Activated CD4-positive, alpha-beta memory T cell treated with anti-CD3 and anti-CD28 coated beads for 36 hours (primary cell): ENCODE measurements around the gene CETP. TPM values are rescaled to one million over a fixed set of nuclear protein-coding genes. Genes with fewer than 3 reads are reported as not detected.
A peak's percentile ranks its signal among the peaks of the same experiment; 100 is the strongest.

Experiments used
- CTCF ChIA-PET: fragments of 350-600 bp; sonication (Branson Sonifier 250); formaldehyde crosslinking; loops from one replicate; lab custom pipeline; 2021; ENCODE audit warnings: antibody characterized with exemption, inconsistent platforms; lab: Charles Lee
- POLR2A ChIA-PET: fragments of 350-600 bp; sonication (Branson Sonifier 250); formaldehyde crosslinking; loops from one replicate; lab custom pipeline; 2021; ENCODE audit warnings: antibody characterized with exemption; lab: Charles Lee
- DNase-seq: peaks from one replicate; pipeline ENCODE4 v3.0.0-alpha.2; 2020
- H3K27ac Mint-ChIP-seq: one replicate; pipeline ENCODE4 v1.8.0; 2021; ENCODE audit warnings: mixed read lengths
- H3K27me3 Mint-ChIP-seq: one replicate; pipeline ENCODE4 v1.8.0; 2021; ENCODE audit warnings: mixed read lengths
- H3K36me3 Mint-ChIP-seq: one replicate; pipeline ENCODE4 v1.8.0; 2021; ENCODE audit warnings: mixed read lengths
- H3K4me1 Mint-ChIP-seq: one replicate; pipeline ENCODE4 v1.8.0; 2021; ENCODE audit warnings: low read depth, mixed read lengths
- H3K4me3 Mint-ChIP-seq: one replicate; pipeline ENCODE4 v1.8.0; 2021; ENCODE audit warnings: mild to moderate bottlenecking, mixed read lengths
- H3K9me3 Mint-ChIP-seq: one replicate; pipeline ENCODE4 v1.8.0; 2021; ENCODE audit warnings: mixed read lengths
- intact Hi-C: fragments of 100-400 bp; cut with micrococcal nuclease; formaldehyde crosslinking; loops from one replicate; pipeline ENCODE4 v1.15.1; 2023
- total RNA-seq, 2 experiments: library from RNA; stranded (reverse); gene quantifications; one replicate each; pipeline ENCODE4 v1.2.3, GENCODE V29; 2021

Gene CETP
- total RNA-seq, 2 experiments from 2014 or later, result not detected

DNA sequence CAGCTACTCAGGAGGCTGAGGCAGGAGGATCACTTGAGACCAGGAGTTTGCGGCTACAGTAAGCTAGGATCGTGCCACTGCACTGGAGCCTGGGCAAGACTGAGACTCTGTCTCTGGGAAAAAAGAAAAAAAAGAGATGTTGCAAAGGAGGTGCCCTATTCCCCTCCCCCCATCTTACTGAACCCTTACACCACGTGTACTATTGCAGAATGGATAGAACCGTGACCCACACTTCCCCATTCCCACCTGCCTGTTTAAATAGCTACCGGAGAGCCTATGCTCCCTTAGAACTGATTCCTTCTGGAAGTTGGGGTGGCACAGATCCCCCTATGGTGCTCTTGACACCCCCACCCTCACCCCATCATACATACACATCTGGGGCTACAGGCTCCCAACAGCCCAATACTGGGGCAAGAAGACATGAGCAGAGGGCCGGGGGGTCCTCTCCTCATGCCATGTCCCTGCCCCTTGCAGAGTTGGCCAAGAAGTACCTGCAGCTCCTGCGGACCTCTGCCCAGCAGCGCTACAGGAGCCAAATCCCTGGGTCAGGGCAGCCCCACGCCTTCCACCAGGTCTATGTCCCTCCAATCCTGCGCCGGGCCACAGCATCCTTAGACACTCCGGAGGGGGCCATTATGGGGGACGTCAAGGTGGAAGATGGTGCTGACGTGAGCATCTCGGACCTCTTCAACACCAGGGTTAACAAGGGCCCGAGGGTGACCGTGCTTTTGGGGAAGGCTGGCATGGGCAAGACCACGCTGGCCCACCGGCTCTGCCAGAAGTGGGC lies 63.3 kb downstream of the CETP start:
- H3K27ac Mint-ChIP-seq, result peak overlapping the region; percentile 66
- ChIA-PET POLR2A (interaction anchor here (1.2 kb wide), 1 partner anchor 15 kb away, joined by 6 read pairs; no protein-coding TSS in a partner anchor), CTCF (no interaction called here)
- intact Hi-C loops, result no loop called here
- H3K27me3 Mint-ChIP-seq, result no peaks in the 10 kb centered on the region
- H3K4me3 Mint-ChIP-seq, result no peak overlapping the region
- H3K36me3 Mint-ChIP-seq, result peaks cover 78% of the 10 kb centered on the region
- H3K9me3 Mint-ChIP-seq, result no peaks in the 10 kb centered on the region
- no peak for DNase-seq
- peaks cover 94% of the 10 kb centered on the region for H3K4me1 Mint-ChIP-seq

- H3K4me1 Mint-ChIP-seq, result peaks cover 92% of the 10 kb centered on the region
- intact Hi-C loops, result no loop called here
- H3K9me3 Mint-ChIP-seq, result no peaks in the 10 kb centered on the region
- peaks cover 76% of the 10 kb centered on the region for H3K36me3 Mint-ChIP-seq
- ChIA-PET CTCF (no interaction called here), POLR2A (interaction anchor here (1.2 kb wide), 1 partner anchor 11 kb away, joined by 3 read pairs; no protein-coding TSS in a partner anchor)
- no peak for DNase-seq
- no peaks in the 10 kb centered on the region for H3K27me3 Mint-ChIP-seq
- H3K4me3 Mint-ChIP-seq, result no peak overlapping the region
- H3K27ac Mint-ChIP-seq, result peak overlapping the region; percentile 68
Observed at GRCh38 chr16:57025941-57026777, 64.4 kb downstream of the CETP start.

GRCh38 chr16:57026778-57027062 lies 65.0 kb downstream of the CETP start:
- CTCF ChIA-PET, result no interaction called here

GRCh38 chr16:57027067-57027466 lies 65.3 kb downstream of the CETP start:
- POLR2A ChIA-PET, result interaction anchor here (1.3 kb wide), 1 partner anchor 15 kb away, joined by 7 read pairs; no protein-coding TSS in a partner anchor
- peak overlapping the region; percentile 68 for H3K27ac Mint-ChIP-seq
- H3K36me3 Mint-ChIP-seq, result peaks cover 77% of the 10 kb centered on the region

More at GRCh38 chr16:57026778-57027062, 65.0 kb downstream of the CETP start:
- DNase-seq, result no peak
- H3K9me3 Mint-ChIP-seq, result no peaks in the 10 kb centered on the region
- no peaks in the 10 kb centered on the region for H3K27me3 Mint-ChIP-seq
- H3K4me3 Mint-ChIP-seq, result no peak overlapping the region
- H3K27ac Mint-ChIP-seq, result peak overlapping the region; percentile 68
- POLR2A ChIA-PET, result interaction anchor here (1.2 kb wide), 1 partner anchor 10 kb away, joined by 3 read pairs; no protein-coding TSS in a partner anchor
- intact Hi-C loops, result no loop called here
- peaks cover 92% of the 10 kb centered on the region for H3K4me1 Mint-ChIP-seq
- peaks cover 76% of the 10 kb centered on the region for H3K36me3 Mint-ChIP-seq

DNA sequence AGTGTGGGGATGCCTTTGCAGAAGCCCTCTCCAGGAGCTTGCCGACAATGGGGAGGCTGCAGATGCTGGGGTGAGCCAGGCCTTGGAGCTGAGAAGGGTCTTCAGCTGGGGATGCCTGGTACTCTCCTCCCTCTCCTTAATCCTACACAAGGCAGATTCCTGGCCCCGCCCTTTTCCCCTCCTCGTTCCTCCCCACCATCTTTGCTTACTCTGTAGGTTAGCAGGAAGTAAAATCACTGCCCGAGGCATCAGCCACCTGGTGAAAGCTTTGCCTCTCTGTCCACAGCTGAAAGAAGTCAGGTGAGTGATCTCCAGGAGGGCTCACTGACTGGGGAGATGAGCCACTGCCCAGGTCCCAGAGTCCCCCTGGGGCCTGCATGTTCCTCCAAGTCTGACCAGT lies 66.3 kb downstream of the CETP start:
- intact Hi-C loops, result no loop called here
- no peak overlapping the region for H3K4me3 Mint-ChIP-seq
- CTCF ChIA-PET, result interaction anchor here (0.7 to 2.6 kb wide), 2 partner anchors 64 to 65 kb away, joined by 3 to 13 read pairs; no protein-coding TSS in a partner anchor

More at GRCh38 chr16:57027067-57027466, 65.3 kb downstream of the CETP start:
- no peak for DNase-seq
- Mint-ChIP-seq H3K4me3 (no peak overlapping the region), H3K27me3 (no peaks in the 10 kb centered on the region), H3K4me1 (peaks cover 91% of the 10 kb centered on the region), H3K9me3 (no peaks in the 10 kb centered on the region)
- CTCF ChIA-PET, result no interaction called here
- intact Hi-C loops, result no loop called here

GRCh38 chr16:57029161-57030160 lies 67.7 kb downstream of the CETP start:
- intact Hi-C loops, result loop anchor here (1.0 kb wide), 1 partner anchor 10 kb away; no protein-coding TSS in a partner anchor
- CTCF ChIA-PET, result interaction anchor here (2.6 kb wide), 1 partner anchor 65 kb away, joined by 13 read pairs; no protein-coding TSS in a partner anchor
- Mint-ChIP-seq H3K27me3 (no peaks in the 10 kb centered on the region), H3K4me1 (peaks cover 75% of the 10 kb centered on the region), H3K27ac (peak overlapping the region; percentile 66), H3K4me3 (no peak overlapping the region), H3K36me3 (peaks cover 76% of the 10 kb centered on the region), H3K9me3 (no peaks in the 10 kb centered on the region)
- POLR2A ChIA-PET, result interaction anchor here (1.8 kb wide), 1 partner anchor 12 kb away, joined by 5 read pairs; no protein-coding TSS in a partner anchor
- peak; percentile 38 for DNase-seq

More for the DNA sequence above, 66.3 kb downstream of the CETP start:
- Mint-ChIP-seq H3K4me1 (peaks cover 86% of the 10 kb centered on the region), H3K9me3 (no peaks in the 10 kb centered on the region), H3K27ac (peak overlapping the region; percentile 66), H3K27me3 (no peaks in the 10 kb centered on the region), H3K36me3 (peaks cover 74% of the 10 kb centered on the region)
- DNase-seq, result no peak
- POLR2A ChIA-PET, result interaction anchor here (0.8 to 1.3 kb wide), 2 partner anchors 14 to 15 kb away, joined by 3 to 7 read pairs; no protein-coding TSS in a partner anchor

GRCh38 chr16:57030346-57030902 lies 68.7 kb downstream of the CETP start:
- intact Hi-C loops, result no loop called here
- no peaks in the 10 kb centered on the region for H3K27me3 Mint-ChIP-seq
- no peaks in the 10 kb centered on the region for H3K9me3 Mint-ChIP-seq
- peak overlapping the region; percentile 6 for H3K27ac Mint-ChIP-seq
- H3K4me1 Mint-ChIP-seq, result peaks cover 74% of the 10 kb centered on the region
- H3K36me3 Mint-ChIP-seq, result peaks cover 78% of the 10 kb centered on the region
- no peak overlapping the region for H3K4me3 Mint-ChIP-seq
- ChIA-PET POLR2A (interaction anchor here (1.2 to 1.8 kb wide), 4 partner anchors 8 to 31 kb away, joined by 3 to 5 read pairs (median 5); no protein-coding TSS in a partner anchor), CTCF (interaction anchor here (0.9 to 1.5 kb wide), 2 partner anchors 11 to 66 kb away, joined by 3 to 4 read pairs; no protein-coding TSS in a partner anchor)
- DNase-seq, result no peak

GRCh38 chr16:57031156-57031555 lies 69.4 kb downstream of the CETP start:
- CTCF ChIA-PET, result interaction anchor here (0.7 to 1.8 kb wide), 4 partner anchors 11 to 67 kb away, joined by 3 to 4 read pairs (median 4); no protein-coding TSS in a partner anchor
- H3K27ac Mint-ChIP-seq, result peak overlapping the region; percentile 46

GRCh38 chr16:57032346-57032745 lies 70.6 kb downstream of the CETP start:
- Mint-ChIP-seq H3K4me1 (peaks cover 74% of the 10 kb centered on the region), H3K27ac (no peak overlapping the region), H3K36me3 (peaks cover 79% of the 10 kb centered on the region), H3K9me3 (no peaks in the 10 kb centered on the region), H3K4me3 (no peak overlapping the region), H3K27me3 (no peaks in the 10 kb centered on the region)
- CTCF ChIA-PET, result interaction anchor here (1.8 to 2.7 kb wide), 2 partner anchors 13 to 68 kb away, joined by 4 to 14 read pairs; no protein-coding TSS in a partner anchor
- intact Hi-C loops, result no loop called here
- no peak for DNase-seq
- POLR2A ChIA-PET, result interaction anchor here (0.7 to 2.0 kb wide), 4 partner anchors 9 to 761 kb away, joined by 4 to 15 read pairs (median 6); no protein-coding TSS in a partner anchor

More at GRCh38 chr16:57031156-57031555, 69.4 kb downstream of the CETP start:
- H3K36me3 Mint-ChIP-seq, result peaks cover 80% of the 10 kb centered on the region
- H3K9me3 Mint-ChIP-seq, result no peaks in the 10 kb centered on the region
- no peaks in the 10 kb centered on the region for H3K27me3 Mint-ChIP-seq
- H3K4me3 Mint-ChIP-seq, result no peak overlapping the region
- peaks cover 74% of the 10 kb centered on the region for H3K4me1 Mint-ChIP-seq
- POLR2A ChIA-PET, result interaction anchor here (1.2 to 1.3 kb wide), 3 partner anchors 9 to 31 kb away, joined by 3 to 5 read pairs (median 5); no protein-coding TSS in a partner anchor
- intact Hi-C loops, result no loop called here
- DNase-seq, result no peak

GRCh38 chr16:57032931-57033330 lies 71.2 kb downstream of the CETP start:
- POLR2A ChIA-PET, result interaction anchor here (1.4 to 2.0 kb wide), 3 partner anchors 9 to 26 kb away, joined by 4 to 15 read pairs (median 6); no protein-coding TSS in a partner anchor

More at GRCh38 chr16:57032931-57033330, 71.2 kb downstream of the CETP start:
- H3K36me3 Mint-ChIP-seq, result peaks cover 78% of the 10 kb centered on the region
- DNase-seq, result no peak
- H3K27me3 Mint-ChIP-seq, result no peaks in the 10 kb centered on the region
- H3K27ac Mint-ChIP-seq, result peak overlapping the region; percentile 58
- CTCF ChIA-PET, result interaction anchor here (0.6 to 2.7 kb wide), 4 partner anchors 12 to 69 kb away, joined by 4 to 14 read pairs (median 5); no protein-coding TSS in a partner anchor
- no peak overlapping the region for H3K4me3 Mint-ChIP-seq
- no peaks in the 10 kb centered on the region for H3K9me3 Mint-ChIP-seq
- intact Hi-C loops, result no loop called here
- H3K4me1 Mint-ChIP-seq, result peaks cover 74% of the 10 kb centered on the region
